Cortex of kidney (tissue), 1 donor: ENCODE data around the gene MUC5B.

Source experiments
- DNase-seq: peaks from one replicate; lab custom pipeline; 2025; lab: John Stamatoyannopoulos, UW

MUC5B gene

DNA sequence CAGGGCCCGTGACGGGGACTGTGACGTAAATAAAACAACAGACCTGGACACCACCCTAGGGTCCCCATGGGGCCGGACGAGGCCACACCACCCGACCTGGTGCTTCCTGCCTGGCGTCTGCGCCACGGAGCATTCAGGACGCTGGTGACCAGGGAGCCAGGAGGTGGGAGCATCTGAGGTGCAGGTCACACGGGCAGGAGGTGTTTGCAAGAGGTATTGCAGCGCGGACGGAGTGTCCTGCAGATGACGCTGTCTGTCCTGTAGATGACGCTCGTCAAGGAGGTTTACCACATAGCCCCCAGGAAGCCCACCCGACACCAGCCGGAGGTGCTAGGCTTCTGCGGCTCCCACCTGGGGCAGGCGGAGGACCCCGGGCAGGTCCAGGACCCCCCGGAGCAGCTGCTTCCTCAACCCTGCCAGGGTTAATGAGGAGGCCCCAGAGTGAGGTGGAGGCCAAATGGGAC lies 986 bp upstream of the MUC5B start:
- no peak for DNase-seq

DNA sequence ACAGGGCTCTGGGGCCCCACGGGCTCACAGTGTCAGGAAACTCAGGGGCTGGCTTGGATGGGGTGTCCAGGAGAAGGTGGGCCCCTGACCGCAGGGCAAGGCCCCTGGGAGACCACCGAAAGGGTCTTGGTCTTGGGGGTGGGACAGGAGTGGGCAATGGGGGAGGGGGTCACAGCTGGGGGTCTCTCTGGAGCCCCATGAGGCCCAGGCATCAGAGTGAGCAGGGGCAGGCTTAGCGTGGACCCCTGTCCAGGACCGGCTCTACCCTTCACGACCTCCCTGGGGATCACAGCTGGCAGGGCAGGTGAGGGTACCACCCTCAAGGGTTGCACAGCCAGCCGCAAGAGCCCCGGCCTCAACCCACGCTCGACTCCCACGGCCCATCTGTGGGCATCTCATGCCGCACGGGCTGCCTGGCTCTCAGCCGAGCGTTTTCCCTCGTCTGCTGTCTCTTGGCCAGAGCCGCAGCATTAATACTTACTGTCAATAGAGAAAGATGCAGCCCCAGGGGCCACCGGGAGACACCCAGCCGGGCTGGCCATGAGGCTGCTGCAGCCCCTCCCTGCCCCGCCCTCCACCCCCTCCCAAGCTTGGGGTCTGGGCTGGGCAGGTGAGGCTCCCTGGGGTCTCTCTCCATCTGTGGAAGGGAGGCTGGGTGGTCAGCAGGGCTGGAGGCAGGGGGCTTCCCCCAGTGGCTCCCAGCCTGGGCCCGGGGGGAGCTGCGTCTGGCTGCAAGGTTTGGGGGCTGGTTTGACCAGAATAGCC lies 662 bp downstream of the MUC5B start:
- DNase-seq = no peak

DNA sequence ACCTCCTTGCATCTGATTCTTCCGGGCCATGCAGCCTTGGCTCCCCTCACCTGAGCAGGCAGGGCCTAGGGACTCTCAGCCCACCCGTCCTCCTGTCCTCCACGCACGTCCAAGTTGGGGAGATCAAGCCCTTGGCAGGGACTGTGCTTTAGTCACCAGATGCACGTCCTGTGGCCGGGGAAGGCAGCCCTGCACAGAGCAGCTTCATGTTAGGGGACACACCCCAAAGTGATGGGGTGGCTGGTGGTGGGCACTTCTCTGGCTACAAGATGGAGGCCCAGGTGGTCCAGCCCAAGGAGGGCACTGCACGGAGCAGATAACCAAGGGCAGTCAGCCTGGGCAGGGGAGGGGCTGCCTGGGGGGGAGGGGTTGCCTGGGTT lies 1.2 kb downstream of the MUC5B start:
- no peak for DNase-seq

DNA sequence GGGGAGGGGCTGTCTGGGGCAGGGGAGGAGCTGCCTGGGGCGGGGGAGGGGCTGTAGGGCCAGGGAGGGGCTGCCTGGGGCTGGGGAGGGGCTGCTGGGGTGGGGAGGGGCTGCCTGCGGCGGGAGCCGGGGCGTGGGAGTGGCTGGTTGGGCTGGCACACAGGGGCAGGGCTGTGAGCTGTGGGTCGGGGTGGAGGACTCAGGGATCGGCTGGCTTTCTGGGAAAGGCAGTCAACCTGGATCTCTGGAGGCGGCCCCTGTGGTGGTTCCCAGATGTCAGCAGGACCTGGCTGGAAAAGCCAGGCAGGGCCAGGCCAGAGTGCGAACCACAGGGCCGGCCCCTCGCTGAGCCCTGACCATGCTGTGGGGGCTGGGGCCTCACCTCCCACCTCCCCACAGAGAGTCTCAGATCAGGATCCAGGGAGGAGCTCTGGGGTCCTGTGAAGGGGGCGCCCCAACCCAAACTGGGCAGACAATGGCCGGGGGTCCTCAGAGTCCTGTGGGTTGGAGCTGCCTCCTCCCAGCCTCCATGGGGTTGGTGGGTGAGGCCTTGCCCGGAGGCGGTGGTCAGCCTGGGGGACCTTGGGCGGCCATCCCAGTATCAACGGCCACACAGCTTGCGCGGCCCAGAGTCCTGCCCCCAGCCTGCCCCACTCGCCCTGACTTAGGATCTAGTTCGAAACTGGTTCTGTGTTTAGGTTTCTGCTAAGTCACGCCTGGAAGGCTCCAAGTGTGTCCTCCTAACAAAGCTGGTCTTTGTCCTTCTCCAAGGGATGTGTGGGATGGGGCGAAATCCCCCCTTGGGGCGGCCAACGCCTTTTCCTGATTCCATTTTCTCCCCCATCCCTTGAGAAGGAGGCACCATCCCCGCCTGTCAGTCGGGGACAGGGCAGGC lies 1.9 kb downstream of the MUC5B start:
- no peak for DNase-seq

DNA sequence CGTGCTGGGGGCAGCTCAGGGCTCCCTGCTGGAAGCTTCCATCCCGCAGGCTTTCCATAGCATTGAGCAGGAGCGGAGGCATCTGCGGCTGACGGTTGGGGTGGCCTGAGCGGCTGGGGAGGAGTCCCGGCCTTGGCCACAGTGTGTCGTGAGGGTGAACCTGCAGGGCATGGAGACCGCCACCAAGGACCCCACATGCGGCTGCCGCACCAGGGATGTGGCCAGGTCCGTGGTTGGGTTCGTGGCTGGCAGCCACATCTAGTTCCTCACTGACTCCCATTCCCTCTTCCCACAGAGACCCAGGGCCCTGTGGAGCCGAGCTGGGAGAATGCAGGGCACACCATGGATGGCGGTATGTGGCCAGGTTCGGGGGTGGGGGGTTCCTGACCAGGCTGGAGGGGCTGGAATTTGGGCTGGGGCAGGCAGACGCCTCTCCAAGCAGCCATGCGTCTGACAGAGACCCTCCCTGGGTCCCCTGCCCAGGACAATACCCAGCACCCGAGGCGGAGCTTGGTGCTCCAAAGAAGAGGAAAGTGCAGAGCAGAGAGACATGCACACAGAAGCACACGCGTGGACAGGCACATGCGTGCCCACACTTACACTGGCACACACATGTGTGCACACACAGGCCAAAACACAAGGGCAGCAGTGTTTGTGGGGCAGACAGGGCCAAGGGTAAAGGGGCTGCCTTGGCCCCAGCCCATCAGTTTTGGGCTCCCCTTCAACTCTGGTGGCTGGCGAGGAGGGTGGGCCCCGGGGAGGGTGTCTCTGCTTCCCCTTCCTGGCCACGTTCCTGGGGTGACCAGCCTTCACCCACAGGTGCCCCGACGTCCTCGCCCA lies 2.7 kb downstream of the MUC5B start:
- no peak for DNase-seq

DNA sequence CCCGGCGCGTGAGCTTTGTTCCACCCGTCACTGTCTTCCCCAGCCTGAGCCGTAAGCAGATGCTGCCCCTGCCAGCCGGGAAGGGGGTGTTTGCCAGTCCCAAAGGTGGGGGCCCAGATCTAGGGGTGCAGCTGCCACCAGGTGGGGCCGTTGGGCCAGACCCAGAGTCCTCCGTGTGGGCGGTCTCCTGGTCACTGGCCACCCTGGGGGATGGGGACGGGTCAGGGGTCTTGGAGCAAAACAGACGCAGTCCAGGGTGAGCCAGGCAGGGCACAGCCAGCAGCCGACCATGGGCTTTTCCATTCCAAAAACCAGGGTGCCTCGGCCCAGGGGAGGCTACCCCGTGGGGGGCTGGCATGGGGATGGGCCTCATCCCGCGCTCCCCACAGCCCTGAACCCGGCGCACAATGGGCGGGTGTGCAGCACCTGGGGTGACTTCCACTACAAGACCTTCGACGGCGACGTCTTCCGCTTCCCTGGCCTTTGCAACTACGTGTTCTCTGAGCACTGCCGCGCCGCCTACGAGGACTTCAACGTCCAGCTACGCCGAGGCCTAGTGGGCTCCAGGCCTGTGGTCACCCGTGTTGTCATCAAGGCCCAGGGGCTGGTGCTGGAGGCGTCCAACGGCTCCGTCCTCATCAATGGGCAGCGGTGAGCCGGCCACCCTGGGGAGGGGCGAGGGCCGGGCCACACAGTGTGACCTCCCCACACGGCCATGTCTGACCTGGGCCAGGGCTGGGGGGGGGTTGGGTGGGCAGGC lies 3.5 kb downstream of the MUC5B start:
- no peak for DNase-seq

DNA sequence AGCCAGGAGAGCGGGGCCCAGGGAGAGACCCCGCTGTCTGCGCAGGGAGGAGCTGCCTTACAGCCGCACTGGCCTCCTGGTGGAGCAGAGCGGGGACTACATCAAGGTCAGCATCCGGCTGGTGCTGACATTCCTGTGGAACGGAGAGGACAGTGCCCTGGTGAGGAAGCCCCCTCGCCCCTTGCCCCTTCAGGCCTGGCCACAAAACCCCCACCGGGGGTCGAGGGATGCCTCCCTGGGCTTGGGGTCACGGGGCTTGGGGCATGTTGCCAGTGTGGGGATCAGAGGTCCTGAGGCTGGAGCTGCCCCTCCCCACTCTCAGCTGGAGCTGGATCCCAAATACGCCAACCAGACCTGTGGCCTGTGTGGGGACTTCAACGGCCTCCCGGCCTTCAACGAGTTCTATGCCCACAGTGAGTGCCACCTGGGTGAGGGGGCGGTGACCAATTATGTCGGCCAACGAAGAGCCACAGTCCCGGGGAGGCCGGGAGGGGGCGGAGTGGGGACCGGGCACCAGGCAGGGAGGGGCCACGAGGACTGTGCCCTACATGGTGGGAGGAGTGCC lies 4.2 kb downstream of the MUC5B start:
- no peak for DNase-seq

DNA sequence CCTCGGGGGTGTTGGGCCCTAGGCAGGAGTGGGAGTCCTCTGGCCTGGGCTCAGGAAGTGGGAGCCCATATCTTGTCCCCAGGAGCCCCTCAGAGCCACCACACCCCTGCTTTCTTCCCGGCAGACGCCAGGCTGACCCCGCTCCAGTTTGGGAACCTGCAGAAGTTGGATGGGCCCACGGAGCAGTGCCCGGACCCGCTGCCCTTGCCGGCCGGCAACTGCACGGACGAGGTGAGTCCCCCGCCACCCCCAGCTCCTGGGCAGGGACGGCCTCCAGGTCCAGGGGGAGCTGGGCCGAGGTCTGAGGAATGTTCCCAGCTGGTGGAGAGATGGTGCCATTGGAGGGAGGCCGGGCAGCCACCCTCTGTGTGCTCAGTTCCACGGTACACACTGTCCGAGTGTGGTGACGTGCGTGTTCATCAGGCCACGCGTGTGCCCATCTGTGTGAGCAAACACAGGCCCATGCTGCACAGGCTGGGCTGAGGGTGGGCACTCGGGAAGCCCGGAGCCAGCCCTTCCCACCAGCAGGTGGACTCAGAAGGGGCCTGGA lies 4.8 kb downstream of the MUC5B start:
- no peak for DNase-seq

DNA sequence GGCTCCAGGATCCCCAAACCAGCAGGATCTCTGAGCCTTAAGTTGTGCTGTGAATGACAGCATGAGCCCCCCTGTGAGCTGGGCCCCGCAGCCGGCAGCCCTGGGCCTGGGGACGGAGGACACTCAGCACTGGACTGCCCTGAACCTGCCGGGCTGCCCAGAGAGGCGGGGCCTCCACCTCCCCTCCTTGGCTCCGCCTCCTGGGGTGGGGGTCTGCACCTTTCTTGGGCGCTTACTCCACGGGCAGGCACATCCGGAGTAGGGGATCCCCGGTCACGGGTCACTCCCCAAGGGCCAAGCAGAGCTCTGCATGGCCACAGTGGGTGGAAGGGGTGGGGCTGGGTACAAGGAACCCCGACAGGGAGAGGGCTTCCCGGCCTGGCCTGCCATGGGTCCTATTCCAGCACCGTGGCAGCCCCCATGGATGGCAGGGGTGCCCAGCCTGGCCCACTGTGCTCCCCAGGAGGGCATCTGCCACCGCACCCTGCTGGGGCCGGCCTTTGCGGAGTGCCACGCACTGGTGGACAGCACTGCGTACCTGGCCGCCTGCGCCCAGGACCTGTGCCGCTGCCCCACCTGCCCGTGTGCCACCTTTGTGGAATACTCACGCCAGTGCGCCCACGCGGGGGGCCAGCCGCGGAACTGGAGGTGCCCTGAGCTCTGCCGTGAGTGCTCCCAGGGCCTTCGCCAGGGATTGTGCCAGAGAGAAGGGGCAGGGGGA lies 5.4 kb downstream of the MUC5B start:
- DNase-seq = no peak

DNA sequence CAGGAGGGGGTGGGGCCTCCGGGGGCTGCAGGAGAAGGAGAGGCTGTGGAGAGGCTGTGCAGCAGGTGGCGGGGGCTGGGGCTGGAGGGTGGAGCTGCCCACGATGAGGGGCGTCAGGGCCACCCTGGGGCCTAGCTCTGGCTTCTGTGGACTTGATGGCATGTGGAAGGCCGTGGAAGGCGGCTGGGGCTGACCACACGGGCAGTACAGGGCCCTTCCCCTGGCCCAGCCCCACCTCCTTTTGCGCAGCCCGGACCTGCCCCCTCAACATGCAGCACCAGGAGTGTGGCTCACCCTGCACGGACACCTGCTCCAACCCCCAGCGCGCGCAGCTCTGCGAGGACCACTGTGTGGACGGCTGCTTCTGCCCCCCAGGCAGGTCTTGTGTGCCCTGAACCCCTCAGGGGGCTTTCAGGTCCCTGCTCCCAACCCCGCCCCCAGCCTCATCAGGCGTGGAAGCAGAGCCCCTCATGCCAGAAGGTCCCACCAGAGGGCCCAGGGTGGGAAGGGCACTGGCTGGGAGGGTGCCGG lies 6.1 kb downstream of the MUC5B start:
- DNase-seq = no peak

DNA sequence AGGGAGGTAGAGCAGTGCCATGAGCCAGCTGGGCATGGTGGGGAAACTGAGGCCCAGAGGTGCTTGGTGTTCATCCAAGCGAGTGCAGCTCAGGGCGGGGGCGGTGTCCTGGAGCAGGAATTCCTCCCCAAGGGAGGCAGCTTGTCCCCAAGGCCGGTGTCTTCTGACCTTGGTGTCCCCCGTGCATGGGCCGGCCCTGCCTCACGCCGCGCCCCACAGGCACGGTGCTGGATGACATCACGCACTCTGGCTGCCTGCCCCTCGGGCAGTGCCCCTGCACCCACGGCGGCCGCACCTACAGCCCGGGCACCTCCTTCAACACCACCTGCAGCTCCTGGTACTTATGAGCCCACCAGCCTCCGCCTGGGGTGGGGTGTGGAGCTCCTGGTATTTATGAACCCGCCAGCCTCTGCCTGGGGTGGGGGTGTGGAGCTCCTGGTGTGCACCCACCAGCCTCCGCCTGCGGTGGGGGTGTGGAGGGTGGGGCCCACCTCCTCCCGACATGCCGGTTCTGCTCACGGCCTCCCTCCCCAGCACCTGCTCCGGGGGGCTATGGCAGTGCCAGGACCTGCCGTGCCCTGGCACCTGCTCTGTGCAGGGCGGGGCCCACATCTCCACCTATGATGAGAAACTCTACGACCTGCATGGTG lies 6.7 kb downstream of the MUC5B start:
- no peak for DNase-seq

DNA sequence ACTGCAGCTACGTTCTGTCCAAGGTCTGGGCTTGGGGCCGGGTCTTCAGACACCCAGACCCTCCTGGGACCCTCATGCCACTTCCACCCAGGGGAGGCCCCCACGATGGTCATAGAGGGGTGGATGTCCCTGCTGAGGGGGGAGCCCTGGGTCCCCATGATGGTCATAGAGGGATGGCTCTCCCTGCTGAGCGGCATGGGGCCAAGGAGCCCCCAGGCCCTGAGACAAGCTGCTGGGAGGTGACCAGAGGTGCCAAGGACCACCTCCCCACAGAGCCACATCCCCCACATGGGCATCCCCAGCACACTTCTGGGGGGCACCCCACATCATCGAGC lies 7.2 kb downstream of the MUC5B start:
- DNase-seq = no peak

DNA sequence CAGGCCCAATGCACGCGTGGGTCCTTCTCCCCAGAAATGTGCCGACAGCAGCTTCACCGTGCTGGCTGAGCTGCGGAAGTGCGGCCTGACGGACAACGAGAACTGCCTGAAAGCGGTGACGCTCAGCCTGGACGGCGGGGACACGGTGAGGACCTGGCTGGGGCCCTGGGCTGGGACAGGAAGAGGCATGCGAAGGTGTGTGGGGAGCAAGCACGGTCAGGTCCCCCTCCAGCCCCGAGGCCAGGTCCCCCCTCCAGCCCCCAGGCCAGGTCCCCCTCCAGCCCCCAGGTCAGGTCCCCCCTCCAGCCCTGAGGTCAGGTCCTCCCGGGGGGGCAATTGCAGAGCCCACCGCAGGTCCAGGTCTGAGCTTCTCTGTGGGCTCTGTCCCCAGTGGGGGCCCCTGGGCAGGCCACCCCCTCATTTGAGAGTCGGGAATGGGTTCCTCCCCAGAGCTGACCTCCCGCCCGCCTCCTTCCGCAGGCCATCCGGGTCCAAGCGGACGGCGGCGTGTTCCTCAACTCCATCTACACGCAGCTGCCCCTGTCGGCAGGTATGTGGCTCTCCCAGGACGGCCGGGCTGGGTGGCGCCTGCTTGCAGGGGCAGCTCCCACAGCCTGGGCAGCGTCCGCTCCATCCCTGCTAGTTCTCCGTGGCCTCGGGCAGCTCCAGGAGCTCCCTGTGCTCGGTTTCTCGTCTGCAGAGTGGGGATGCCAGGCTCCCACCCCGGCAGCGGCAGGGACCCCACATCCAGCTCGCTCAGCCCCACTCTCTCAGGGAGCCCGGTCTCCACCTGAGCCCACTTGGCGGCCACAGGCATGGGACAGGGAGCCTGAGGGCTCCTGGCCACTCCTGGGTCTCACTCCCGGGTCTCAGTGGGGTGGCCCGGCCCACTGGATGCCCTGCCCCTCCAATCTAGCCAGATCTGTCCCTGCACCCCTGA lies 7.9 kb downstream of the MUC5B start:
- DNase-seq = no peak

DNA sequence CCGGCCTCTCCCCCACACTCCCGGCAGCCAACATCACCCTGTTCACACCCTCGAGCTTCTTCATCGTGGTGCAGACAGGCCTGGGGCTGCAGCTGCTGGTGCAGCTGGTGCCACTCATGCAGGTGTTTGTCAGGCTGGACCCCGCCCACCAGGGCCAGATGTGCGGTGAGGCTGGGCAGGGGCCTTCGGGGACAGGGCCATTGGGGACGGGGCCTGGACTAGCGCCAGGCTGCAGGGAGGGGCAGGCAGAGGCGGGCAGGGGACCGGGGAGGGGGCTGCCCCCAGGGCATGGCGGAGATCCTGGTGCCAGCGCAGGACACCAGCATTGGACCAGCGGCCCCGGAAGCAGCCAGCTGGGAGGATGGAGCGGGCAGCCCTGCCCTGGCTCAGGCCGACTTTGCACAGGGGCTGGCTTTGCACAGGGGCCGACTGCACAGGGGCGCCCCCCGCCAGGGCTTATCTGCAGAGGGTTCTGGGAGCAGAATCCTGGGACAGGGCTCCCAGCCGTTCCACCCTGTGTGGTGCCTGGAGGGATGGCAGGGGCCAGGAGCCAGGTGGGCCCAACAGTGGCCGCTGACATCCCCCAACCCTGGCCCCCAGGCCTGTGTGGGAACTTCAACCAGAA lies 8.6 kb downstream of the MUC5B start:
- DNase-seq = no peak

DNA sequence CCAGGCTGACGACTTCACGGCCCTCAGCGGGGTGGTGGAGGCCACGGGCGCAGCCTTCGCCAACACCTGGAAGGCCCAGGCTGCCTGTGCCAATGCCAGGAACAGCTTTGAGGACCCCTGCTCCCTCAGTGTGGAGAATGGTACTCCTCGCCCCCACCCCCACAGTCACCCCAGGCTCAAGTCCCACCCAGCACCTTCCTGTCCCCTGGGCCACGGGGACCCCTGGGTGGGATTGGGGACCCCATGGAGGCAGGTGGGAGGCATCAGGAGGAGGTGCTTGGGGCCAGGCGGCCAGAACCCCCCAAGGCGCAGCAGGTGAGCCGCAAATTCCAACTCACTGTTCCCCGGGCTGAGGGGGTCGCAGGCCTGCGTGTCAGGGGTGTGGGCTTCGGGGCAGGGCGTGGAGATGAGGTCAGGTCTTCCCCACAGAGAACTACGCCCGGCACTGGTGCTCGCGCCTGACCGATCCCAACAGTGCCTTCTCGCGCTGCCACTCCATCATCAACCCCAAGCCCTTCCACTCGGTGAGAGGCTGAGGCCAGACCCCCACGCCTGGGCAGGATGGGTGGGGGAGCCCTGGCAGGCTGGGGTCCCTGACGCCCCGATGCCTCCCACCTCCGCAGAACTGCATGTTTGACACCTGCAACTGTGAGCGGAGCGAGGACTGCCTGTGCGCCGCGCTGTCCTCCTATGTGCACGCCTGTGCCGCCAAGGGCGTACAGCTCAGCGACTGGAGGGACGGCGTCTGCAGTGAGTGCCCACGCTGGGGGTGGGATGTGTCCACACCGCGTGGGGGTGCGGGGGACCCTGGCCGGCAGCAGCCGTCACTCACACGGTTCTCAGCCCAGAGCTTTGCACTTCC lies 9.4 kb downstream of the MUC5B start:
- no peak for DNase-seq

DNA sequence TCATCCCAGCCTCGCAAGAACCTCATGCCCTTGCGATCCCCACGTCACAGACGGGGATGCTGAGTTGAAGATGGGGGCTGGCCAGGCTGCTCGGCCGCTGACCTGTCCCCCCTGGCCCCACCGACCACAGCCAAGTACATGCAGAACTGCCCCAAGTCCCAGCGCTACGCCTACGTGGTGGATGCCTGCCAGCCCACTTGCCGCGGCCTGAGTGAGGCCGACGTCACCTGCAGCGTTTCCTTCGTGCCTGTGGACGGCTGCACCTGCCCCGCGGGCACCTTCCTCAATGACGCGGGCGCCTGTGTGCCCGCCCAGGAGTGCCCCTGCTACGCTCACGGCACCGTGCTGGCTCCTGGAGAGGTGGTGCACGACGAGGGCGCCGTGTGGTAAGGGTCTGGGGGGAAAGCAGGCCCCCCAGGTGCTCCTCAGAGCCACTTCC lies 10.0 kb downstream of the MUC5B start:
- DNase-seq = no peak
